Testis (tissue), 3 donors: ENCODE data around the gene CACNG3. TPM values are rescaled to one million over a fixed set of nuclear protein-coding genes. Genes with fewer than 3 reads are reported as not detected.
"Not testable (repeated sequence)": the region's sequence is repeated elsewhere in the genome, so short reads cannot be mapped to it uniquely, and the experiment has no call there.

Source experiments
- DNase-seq: peaks from one replicate; pipeline ENCODE4 v3.0.0-alpha.2; 2019
- H3K27ac ChIP-seq, 2 donors: fragments of 200-600 bp; sonication (generic); one replicate each; pipeline ENCODE4 v1.5.1; 2019
- H3K27me3 ChIP-seq: fragments of 200-600 bp; sonication (generic); one replicate; pipeline ENCODE4 v1.5.1; 2019
- H3K36me3 ChIP-seq: fragments of 200-600 bp; sonication (generic); one replicate; pipeline ENCODE4 v1.5.1; 2017; ENCODE audit warnings: low read depth; ENCODE audit errors: missing control alignments
- H3K4me1 ChIP-seq: fragments of 200-600 bp; sonication (generic); one replicate; pipeline ENCODE4 v1.5.1; 2019
- H3K4me3 ChIP-seq, 2 donors: fragments of 200-600 bp; sonication (generic); one replicate each; pipeline ENCODE4 v1.5.1; 2017 to 2019
- H3K9me3 ChIP-seq: fragments of 200-600 bp; sonication (generic); one replicate; pipeline ENCODE4 v1.5.1; 2017
- CTCF ChIP-seq, 3 experiments: fragments of 450-650 bp in 2 of 3; fragments of 200-600 bp in 1 of 3; sonication (generic) in 1 of 3; IDR thresholded peaks; one replicate each; pipeline ENCODE4 v1.5.1; 2016 to 2019; ENCODE audit warnings: antibody characterized with exemption in 3 of 3, mild to moderate bottlenecking in 2 of 3, moderate library complexity in 1 of 3
- POLR2A ChIP-seq: fragments of 450-650 bp; IDR thresholded peaks from one replicate; pipeline ENCODE4 v1.6.1; 2017; ENCODE audit warnings: antibody characterized with exemption, mild to moderate bottlenecking, moderate library complexity
- WGBS, 2 donors: methylation state at CpG; one replicate each; pipeline ENCODE4 v1.1.5; 2018; 5-methylcytosine and 5-hydroxymethylcytosine counted together
- intact Hi-C: fragments of 100-400 bp; cut with DNase I; formaldehyde crosslinking; loops from one replicate; pipeline ENCODE4 v1.15.1; 2023; ENCODE audit warnings: low total_unique reads
- polyA plus RNA-seq: library from polyadenylated mRNA; stranded (reverse); fragments of 350-450 nt; fragmentation: Illumina TruSeq; extraction: RNeasy Lipid Tissue Mini Kit (QIAGEN cat#74804); gene quantifications from one replicate; pipeline ENCODE4 v1.2.3, GENCODE V29; 2014; ENCODE audit warnings: low read depth, low replicate concordance; ENCODE audit not compliant: insufficient read depth
- total RNA-seq, 2 donors: library from RNA; depleted of rRNA; stranded (reverse); fragments of >200 nt; gene quantifications; one replicate each; pipeline ENCODE4 v1.2.3, GENCODE V29; 2016

Gene CACNG3
- total and polyA plus RNA-seq, 3 donors from 2014 or later = 0.06 to 0.32 TPM; not detected in 1

- intact Hi-C loops = no loop called here
- no peak for TF ChIP-seq POLR2A
- no peak for TF ChIP-seq CTCF (IDR thresholded peaks at IDR 0.05)
- 85 to 91% methylated on average over 3 of the region's 3 CpGs for WGBS, 2 donors
- H3K27ac ChIP-seq = no peak overlapping the region
- H3K36me3 ChIP-seq = no peaks in the 10 kb centered on the region
- H3K27me3 ChIP-seq = no peaks in the 10 kb centered on the region
- H3K9me3 ChIP-seq = no peaks in the 10 kb centered on the region
- H3K4me1 ChIP-seq = no peaks in the 10 kb centered on the region
- no peak overlapping the region for H3K4me3 ChIP-seq
- DNase-seq = no peak
Measured at GRCh38 chr16:24336491-24336890, 80.4 kb downstream of the CACNG3 start.

- Histone ChIP-seq H3K27me3 (no peaks in the 10 kb centered on the region), H3K4me3 (no peak overlapping the region), H3K9me3 (no peaks in the 10 kb centered on the region), H3K27ac (no peak overlapping the region), H3K4me1 (no peaks in the 10 kb centered on the region), H3K36me3 (no peaks in the 10 kb centered on the region)
- WGBS, 2 donors = 85 to 89% methylated on average over 4 of the region's 4 CpGs
- intact Hi-C loops = no loop called here
- TF ChIP-seq POLR2A = no peak
- TF ChIP-seq CTCF (IDR thresholded peaks at IDR 0.05) = no peak
- no peak for DNase-seq
Measured at GRCh38 chr16:24337013-24337412, 80.9 kb downstream of the CACNG3 start.

- H3K9me3 ChIP-seq, H3K27me3 ChIP-seq, H3K36me3 ChIP-seq, H3K4me1 ChIP-seq, H3K27ac ChIP-seq, intact Hi-C loops, DNase-seq, H3K4me3 ChIP-seq: not testable (repeated sequence)
- WGBS, 2 donors = 80 to 84% methylated on average over 11 of the region's 11 CpGs
Measured at GRCh38 chr16:24343829-24344228, 87.7 kb downstream of the CACNG3 start.

GRCh38 chr16:24344784-24345183 lies 88.6 kb downstream of the CACNG3 start:
- no peaks in the 10 kb centered on the region for H3K9me3 ChIP-seq
- H3K27ac ChIP-seq = no peak overlapping the region

GRCh38 chr16:24345704-24346103 lies 89.6 kb downstream of the CACNG3 start:
- H3K4me3 ChIP-seq = no peak overlapping the region
- H3K36me3 ChIP-seq = no peaks in the 10 kb centered on the region
- H3K27me3 ChIP-seq = no peaks in the 10 kb centered on the region
- no peak for TF ChIP-seq POLR2A
- TF ChIP-seq CTCF (IDR thresholded peaks at IDR 0.05) = no peak
- H3K4me1 ChIP-seq = no peaks in the 10 kb centered on the region
- DNase-seq = no peak
- no peaks in the 10 kb centered on the region for H3K9me3 ChIP-seq
- intact Hi-C loops = no loop called here
- H3K27ac ChIP-seq = no peak overlapping the region
- 49 to 59% methylated on average over 4 of the region's 4 CpGs for WGBS, 2 donors

More at GRCh38 chr16:24344784-24345183, 88.6 kb downstream of the CACNG3 start:
- no peak for DNase-seq
- Histone ChIP-seq H3K4me3 (no peak overlapping the region), H3K27me3 (no peaks in the 10 kb centered on the region), H3K4me1 (no peaks in the 10 kb centered on the region), H3K36me3 (no peaks in the 10 kb centered on the region)
- TF ChIP-seq POLR2A = no peak
- TF ChIP-seq CTCF (IDR thresholded peaks at IDR 0.05) = no peak
- intact Hi-C loops = no loop called here
- WGBS, 2 donors = 84 to 87% methylated on average over 2 of the region's 2 CpGs
